DND-41 (cell line): ENCODE data around the gene CABP4.
A peak's percentile ranks its signal among the peaks of the same experiment; 100 is the strongest.

ENCODE experiments used
- ATAC-seq: fragments of 200-7000 bp; cut with Tn5 transposase; 3 replicates; pipeline ENCODE4 v1.9.1; 2021; ENCODE audit warnings: low read depth; ENCODE audit not compliant: insufficient read depth
- DNase-seq: peaks from one replicate; pipeline ENCODE4 v3.0.0-alpha.2; 2020
- H2AFZ ChIP-seq: 2 replicates; pipeline ENCODE4 v1.6.0; 2012; ENCODE audit warnings: low read depth, low read length
- H3K27ac ChIP-seq: 2 replicates; pipeline ENCODE4 v1.5.1; 2012; ENCODE audit warnings: low read length, inconsistent platforms
- H3K27me3 ChIP-seq: fragments of 200-600 bp; sonication (generic); 2 replicates; pipeline ENCODE4 v1.6.0; 2012; ENCODE audit warnings: low read length, mild to moderate bottlenecking, inconsistent platforms; ENCODE audit not compliant: insufficient read depth, poor library complexity
- H3K36me3 ChIP-seq: 2 replicates; pipeline ENCODE4 v1.5.1; 2012; ENCODE audit warnings: low read length, inconsistent platforms; ENCODE audit not compliant: insufficient read depth
- H3K4me1 ChIP-seq: 2 replicates; pipeline ENCODE4 v1.5.1; 2012; ENCODE audit warnings: mild to moderate bottlenecking, low read length; ENCODE audit not compliant: insufficient read depth
- H3K4me2 ChIP-seq: 2 replicates; pipeline ENCODE4 v1.6.0; 2012; ENCODE audit warnings: mild to moderate bottlenecking, moderate library complexity, low read length, inconsistent platforms; ENCODE audit not compliant: insufficient read depth
- H3K4me3 ChIP-seq, 2 experiments: fragments of 200-600 bp in 1 of 2; shearing (Covaris generic) in 1 of 2; 2 replicates each; pipeline ENCODE4 v1.5.1; 2012 to 2016; ENCODE audit warnings: inconsistent platforms in 2 of 2, low read length in 2 of 2, mild to moderate bottlenecking in 2 of 2, low read depth in 1 of 2, moderate library complexity in 1 of 2
- H3K79me2 ChIP-seq: 2 replicates; pipeline ENCODE4 v1.6.0; 2012; ENCODE audit warnings: low read length, inconsistent platforms; ENCODE audit not compliant: insufficient read depth
- H3K9ac ChIP-seq: 2 replicates; pipeline ENCODE4 v1.6.0; 2012; ENCODE audit warnings: low read depth, mild to moderate bottlenecking, inconsistent platforms, low read length, moderate library complexity
- H3K9me3 ChIP-seq: 2 replicates; pipeline ENCODE4 v1.5.1; 2012; ENCODE audit warnings: low read length, moderate library complexity, mild to moderate bottlenecking, inconsistent platforms; ENCODE audit not compliant: insufficient read depth, severe bottlenecking
- H4K20me1 ChIP-seq: 2 replicates; pipeline ENCODE4 v1.6.0; 2012; ENCODE audit warnings: low read length; ENCODE audit not compliant: insufficient read depth
- CTCF ChIP-seq: IDR thresholded peaks from 2 replicates; pipeline ENCODE4 v1.5.1; 2012; ENCODE audit warnings: borderline replicate concordance, low read length, moderate library complexity, mild to moderate bottlenecking; ENCODE audit not compliant: poor library complexity, severe bottlenecking; ENCODE audit errors: extremely low read depth
- EZH2 ChIP-seq: IDR thresholded peaks from 3 replicates; pipeline ENCODE4 v1.6.1; 2012; ENCODE audit warnings: borderline replicate concordance, low read depth, mild to moderate bottlenecking, moderate library complexity, low read length, inconsistent platforms; ENCODE audit not compliant: severe bottlenecking

Gene CABP4

GRCh38 chr11:67410984-67411784 lies 44.0 kb upstream of the CABP4 start:
- Histone ChIP-seq H4K20me1 (no peaks in the 10 kb centered on the region; the same call in 1 of the 2 replicates), H3K27me3 (no peaks in the 10 kb centered on the region), H3K27ac (peak overlapping the region; percentile 89), H3K4me1 (peaks cover 77% of the 10 kb centered on the region), H3K9ac (0 out of 2 replicates have a peak overlapping the region, but pooled peaks have one; percentile 99), H3K4me3 (no peak overlapping the region), H3K4me2 (no peak overlapping the region), H2AFZ (no peak overlapping the region), H3K36me3 (peaks cover 19% of the 10 kb centered on the region), H3K9me3 (no peaks in the 10 kb centered on the region), H3K79me2 (peaks cover 24% of the 10 kb centered on the region)
- TF ChIP-seq EZH2 (no peak), CTCF (no peak)
- ATAC-seq, result no peak
- DNase-seq, result peak; percentile 26

GRCh38 chr11:67411785-67412152 lies 43.4 kb upstream of the CABP4 start:
- Histone ChIP-seq H3K4me3 (no peak overlapping the region), H3K9ac (0 out of 2 replicates have a peak overlapping the region, but pooled peaks have one; percentile 2), H3K27me3 (no peaks in the 10 kb centered on the region), H3K27ac (peak overlapping the region; percentile 89), H3K9me3 (no peaks in the 10 kb centered on the region), H3K79me2 (peaks cover 22% of the 10 kb centered on the region), H2AFZ (no peak overlapping the region), H4K20me1 (no peaks in the 10 kb centered on the region; the same call in 1 of the 2 replicates), H3K4me1 (peaks cover 77% of the 10 kb centered on the region), H3K4me2 (no peak overlapping the region), H3K36me3 (peaks cover 13% of the 10 kb centered on the region)
- DNase-seq (peak; percentile 26), ATAC-seq (no peak)
- TF ChIP-seq EZH2, result no peak
- TF ChIP-seq CTCF, result no peak

GRCh38 chr11:67412495-67413179 lies 42.5 kb upstream of the CABP4 start:
- Histone ChIP-seq H3K27ac (peak overlapping the region; percentile 64), H3K4me1 (peaks cover 77% of the 10 kb centered on the region), H3K79me2 (peaks cover 17% of the 10 kb centered on the region), H3K4me3 (no peak overlapping the region), H3K9me3 (no peaks in the 10 kb centered on the region), H3K36me3 (peaks cover 4% of the 10 kb centered on the region; the same call in 1 of the 2 replicates), H4K20me1 (no peaks in the 10 kb centered on the region), H3K9ac (peak overlapping the region; percentile 20; the same call in 1 of the 2 replicates), H3K4me2 (no peak overlapping the region), H3K27me3 (no peaks in the 10 kb centered on the region), H2AFZ (no peak overlapping the region)
- DNase-seq (peak; percentile 17), ATAC-seq (no peak)
- TF ChIP-seq CTCF (no peak), EZH2 (no peak)
